GM19468 (cell line): ENCODE data around the gene GNGT2.
"Not testable (repeated sequence)": the region's sequence is repeated elsewhere in the genome, so short reads cannot be mapped to it uniquely, and the experiment has no call there.

ENCODE experiments used
- ATAC-seq: cut with Tn5 transposase; IDR thresholded peaks from one replicate; pipeline ENCODE4 v1.9.1; 2021; ENCODE audit warnings: mild to moderate bottlenecking, moderate library complexity, moderate number of reproducible peaks; ENCODE audit not compliant: unreplicated experiment; ENCODE audit errors: extremely low read depth

The GNGT2 gene

DNA sequence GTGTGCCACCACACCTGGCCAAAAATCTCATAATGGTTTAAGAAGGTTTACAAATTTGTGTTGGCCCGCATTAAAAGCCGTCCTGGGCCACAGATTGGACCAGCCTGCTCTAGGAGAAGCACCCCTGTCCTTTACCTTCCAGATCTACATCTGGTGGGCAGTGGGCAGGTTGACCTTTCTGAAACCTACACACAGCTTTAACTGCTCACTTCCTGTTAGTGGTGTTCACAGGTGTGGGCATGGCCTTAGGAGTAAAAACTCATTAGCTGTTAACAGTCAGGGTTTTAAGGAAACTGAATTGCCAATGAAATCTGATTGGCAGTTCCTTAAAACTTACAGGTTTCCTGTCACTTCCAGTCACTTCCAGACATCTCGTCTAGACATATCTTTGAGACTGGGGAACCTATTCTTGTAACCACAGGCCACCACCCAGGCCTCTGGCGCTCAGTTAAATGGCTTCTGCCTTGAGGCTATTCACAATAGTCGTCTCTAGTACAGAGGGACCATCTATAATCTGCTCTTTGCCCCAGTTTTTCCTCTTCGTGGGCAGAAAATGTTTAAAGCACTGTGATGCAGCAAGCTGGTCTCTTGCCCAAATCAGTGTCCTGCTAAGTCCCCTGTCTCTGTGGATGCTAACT lies 29.3 kb downstream of the GNGT2 start:
- no peak for ATAC-seq

DNA sequence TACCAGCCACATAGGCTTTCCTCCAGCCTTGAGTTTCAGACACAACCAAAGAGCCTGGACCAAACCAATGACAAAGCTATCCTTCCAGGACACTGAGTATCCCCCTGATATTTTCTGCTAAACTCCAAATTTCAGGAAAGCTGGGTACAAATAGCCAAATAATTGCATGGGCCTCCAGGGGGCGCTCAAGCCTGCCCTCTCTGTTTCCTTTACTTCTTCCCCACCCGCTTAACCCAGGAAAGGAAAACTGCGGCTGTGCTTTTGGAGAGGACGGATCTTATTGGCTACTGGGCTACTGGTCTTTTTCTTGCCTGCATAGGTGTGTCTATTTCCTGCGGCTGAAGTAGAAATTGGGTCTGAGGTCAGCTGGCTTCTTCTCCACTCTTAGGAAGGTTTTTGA lies 30.1 kb downstream of the GNGT2 start:
- no peak for ATAC-seq

DNA sequence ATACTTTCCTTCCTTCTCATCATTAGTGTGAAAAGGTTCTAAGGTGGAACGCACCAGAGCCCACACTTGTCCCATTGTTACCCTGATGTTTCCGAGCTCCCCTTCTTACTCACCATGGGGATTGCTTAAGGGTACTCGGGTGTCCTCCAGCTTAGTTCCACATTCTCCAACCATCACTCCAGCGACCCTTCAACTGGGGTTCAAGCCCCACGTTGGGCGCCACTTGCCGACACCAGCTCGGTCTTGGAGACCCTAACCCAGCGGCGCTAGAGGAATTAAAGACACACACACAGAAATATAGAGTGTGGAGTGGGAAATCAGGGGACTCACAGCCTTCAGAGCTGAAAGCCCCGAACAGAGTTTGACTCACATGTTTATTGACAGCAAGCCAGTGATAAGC lies 34.4 kb downstream of the GNGT2 start:
- not testable (repeated sequence) for ATAC-seq

DNA sequence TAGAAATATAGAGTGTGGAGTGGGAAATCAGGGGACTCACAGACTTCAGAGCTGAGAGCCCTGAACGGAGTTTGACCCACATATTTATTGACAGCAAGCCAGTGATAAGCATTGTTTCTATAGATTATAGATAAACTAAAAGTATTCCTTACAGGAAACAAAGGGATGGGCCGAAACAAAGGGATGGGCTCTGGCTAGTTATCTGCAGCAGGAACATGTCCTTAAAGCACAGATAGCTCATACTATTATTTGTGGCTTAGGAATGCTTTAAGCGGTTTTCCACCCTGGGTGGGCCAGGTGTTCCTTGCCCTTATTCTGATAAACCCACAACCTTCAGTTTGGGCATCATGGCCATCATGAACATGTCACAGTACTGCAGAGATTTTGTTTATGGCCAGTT lies 39.7 kb downstream of the GNGT2 start:
- ATAC-seq, result not testable (repeated sequence)

- ATAC-seq, result no peak
Observed at GRCh38 chr17:49170216-49170615, 40.2 kb downstream of the GNGT2 start.

DNA sequence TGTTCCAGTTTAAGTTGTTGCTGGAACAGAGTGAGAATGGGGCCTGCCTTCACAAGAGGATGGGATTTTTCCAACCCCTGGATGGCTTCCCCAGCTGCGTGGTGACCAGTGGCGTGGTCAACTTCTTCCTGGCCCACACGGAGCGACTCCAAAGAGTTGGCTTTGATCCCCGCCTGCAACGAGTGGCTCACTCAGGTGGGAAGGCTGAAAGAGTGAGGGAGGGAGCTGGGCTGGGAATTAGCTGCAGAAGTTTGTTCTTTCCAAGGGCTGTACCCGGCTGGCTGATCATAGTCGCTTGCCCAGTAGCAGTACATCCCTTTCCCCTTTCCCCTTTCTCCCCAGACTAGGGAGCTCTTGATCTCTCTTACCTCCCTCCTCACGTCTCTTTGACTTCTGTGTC lies 41.7 kb downstream of the GNGT2 start:
- no peak for ATAC-seq

DNA sequence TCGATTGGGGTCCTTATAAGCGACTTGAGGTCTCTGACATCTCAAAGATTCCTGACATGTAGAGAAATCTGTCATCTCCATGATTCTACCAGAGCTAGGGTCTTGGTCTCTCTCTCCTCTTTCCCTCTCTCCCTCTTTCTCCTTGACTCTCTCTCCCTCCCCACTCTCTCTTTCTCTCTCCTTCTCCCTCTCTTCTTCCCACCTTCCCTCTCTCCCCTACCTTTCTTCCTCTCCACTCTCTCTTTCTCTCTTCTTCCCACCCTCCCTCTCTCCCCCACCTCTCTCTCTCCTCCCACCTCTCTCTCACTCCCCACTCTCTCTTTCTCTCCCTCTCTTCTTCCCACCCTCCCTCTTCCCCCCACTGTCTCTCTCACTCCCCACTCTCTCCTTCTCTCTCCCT lies 45.2 kb downstream of the GNGT2 start:
- no peak for ATAC-seq

GRCh38 chr17:49162866-49163265 lies 47.5 kb downstream of the GNGT2 start:
- ATAC-seq, result no peak

DNA sequence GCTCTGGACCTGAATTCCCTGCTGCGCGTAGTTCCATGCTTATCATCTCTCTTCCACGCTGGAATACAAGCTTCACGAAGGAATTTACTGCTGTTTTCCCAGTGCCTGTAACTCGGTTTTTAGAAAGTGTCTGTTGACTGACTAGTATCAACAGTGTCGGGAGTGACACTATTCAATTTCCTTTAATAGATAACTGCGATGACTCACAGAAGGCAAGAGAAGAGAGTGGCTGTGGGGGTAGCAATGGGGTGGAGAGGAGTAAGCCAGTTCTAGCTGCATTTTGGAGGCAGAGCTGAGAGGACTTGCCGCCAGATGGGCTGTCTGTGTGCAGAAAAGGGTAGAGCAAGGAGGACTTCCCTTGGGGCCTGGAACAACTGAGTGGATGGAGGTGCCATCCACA lies 52.6 kb downstream of the GNGT2 start:
- ATAC-seq, result no peak

DNA sequence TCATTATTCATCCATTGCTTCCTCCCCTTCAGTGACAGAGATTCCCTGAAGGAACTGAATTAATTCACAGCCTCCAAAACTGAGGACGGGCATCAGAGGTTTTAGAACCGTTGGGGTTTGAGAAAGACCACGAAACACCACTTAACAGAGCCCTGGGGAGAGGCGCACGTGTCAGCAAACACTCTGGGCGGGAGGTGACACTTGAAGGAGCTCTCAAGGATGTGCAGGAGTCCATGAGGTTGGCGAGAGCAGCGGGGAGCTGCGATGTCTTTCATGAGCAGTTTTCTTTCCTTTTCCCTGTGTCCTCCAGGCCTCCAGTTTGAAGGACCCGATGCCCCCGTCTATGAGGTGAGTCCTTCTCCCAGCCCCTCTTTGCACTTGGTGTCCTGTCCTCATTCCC lies 54.1 kb downstream of the GNGT2 start:
- no peak for ATAC-seq
